ENCODE measurements around the gene GPATCH4.
"Not testable (repeated sequence)": the region's sequence is repeated elsewhere in the genome, so short reads cannot be mapped to it uniquely, and the experiment has no call there.

The GPATCH4 gene

GRCh38 chr1:156601122-156601830 lies at the start of gene GPATCH4:
Gene GPATCH4, minus strand, starts transcription at chr1:156601479.
- DNase-seq (ENCODE audit: low read depth), result peak; percentile 79

- DNase-seq (ENCODE audit: low read depth), result no peak
Measured at GRCh38 chr1:156648951-156649350, 47.7 kb upstream of the GPATCH4 start.

- no peak for DNase-seq (ENCODE audit: low read depth)
Measured at GRCh38 chr1:156648496-156648895, 47.2 kb upstream of the GPATCH4 start.

- DNase-seq (ENCODE audit: low read depth), result no peak
Measured at GRCh38 chr1:156647351-156647750, 46.1 kb upstream of the GPATCH4 start.

- no peak for DNase-seq (ENCODE audit: low read depth)
Measured at GRCh38 chr1:156646738-156647211, 45.5 kb upstream of the GPATCH4 start.

- DNase-seq (ENCODE audit: low read depth), result no peak
Measured at GRCh38 chr1:156645666-156646065, 44.4 kb upstream of the GPATCH4 start.

- no peak for DNase-seq (ENCODE audit: low read depth)
Measured at GRCh38 chr1:156645056-156645455, 43.8 kb upstream of the GPATCH4 start.

- DNase-seq (ENCODE audit: low read depth), result no peak
Measured at GRCh38 chr1:156644640-156645039, 43.4 kb upstream of the GPATCH4 start.

- no peak for DNase-seq (ENCODE audit: low read depth)
Measured at GRCh38 chr1:156644146-156644545, 42.9 kb upstream of the GPATCH4 start.

- DNase-seq (ENCODE audit: low read depth), result no peak
Measured at GRCh38 chr1:156643778-156644092, 42.5 kb upstream of the GPATCH4 start.

GRCh38 chr1:156643049-156643777 lies 41.9 kb upstream of the GPATCH4 start:
- no peak for DNase-seq (ENCODE audit: low read depth)

- DNase-seq (ENCODE audit: low read depth), result no peak
Measured at GRCh38 chr1:156642265-156643048, 41.2 kb upstream of the GPATCH4 start.

GRCh38 chr1:156641761-156642264 lies 40.5 kb upstream of the GPATCH4 start, which contains the start of gene BCAN:
Gene BCAN, plus strand, starts transcription at chr1:156642117. Its CDS starts 3,938 bp downstream, at chr1:156646055.
- no peak for DNase-seq (ENCODE audit: low read depth)

GRCh38 chr1:156640842-156641706 lies 39.8 kb upstream of the GPATCH4 start:
- DNase-seq (ENCODE audit: low read depth), result no peak

GRCh38 chr1:156639601-156640101 lies 38.4 kb upstream of the GPATCH4 start:
- no peak for DNase-seq (ENCODE audit: low read depth)

GRCh38 chr1:156638189-156638985 lies 37.1 kb upstream of the GPATCH4 start:
- no peak for DNase-seq (ENCODE audit: low read depth)

GRCh38 chr1:156632355-156632754 lies 31.1 kb upstream of the GPATCH4 start:
- DNase-seq (ENCODE audit: low read depth), result no peak

- not testable (repeated sequence) for DNase-seq (ENCODE audit: low read depth)
Measured at GRCh38 chr1:156631152-156631551, 29.9 kb upstream of the GPATCH4 start.

- DNase-seq (ENCODE audit: low read depth), result no peak
Measured at GRCh38 chr1:156629823-156630449, 28.7 kb upstream of the GPATCH4 start.

GRCh38 chr1:156627313-156627880 lies 26.1 kb upstream of the GPATCH4 start:
- no peak for DNase-seq (ENCODE audit: low read depth)
